GM10248 (cell line): ENCODE data around the gene MAP3K5.

ENCODE experiments used
- CTCF ChIA-PET: fragments of 300-600 bp; sonication (Branson Sonifier 250); formaldehyde crosslinking; extraction: SDS; loops from one replicate; lab custom pipeline; 2021; ENCODE audit warnings: antibody characterized with exemption; lab: Yijun Ruan, JAX
- POLR2A ChIA-PET: fragments of 350-650 bp; sonication (Branson Sonifier 250); formaldehyde crosslinking; extraction: SDS; loops from one replicate; lab custom pipeline; 2020; ENCODE audit warnings: antibody characterized with exemption; lab: Yijun Ruan, JAX
- DNase-seq: peaks from one replicate; pipeline ENCODE4 v3.0.0; 2012; ENCODE audit errors: extremely low spot score
- CTCF ChIP-seq: IDR thresholded peaks from 2 replicates; pipeline ENCODE4 v1.5.1; 2012; ENCODE audit warnings: mild to moderate bottlenecking, low read depth; ENCODE audit errors: extremely low read depth, missing control alignments, control extremely low read depth

The MAP3K5 gene

DNA sequence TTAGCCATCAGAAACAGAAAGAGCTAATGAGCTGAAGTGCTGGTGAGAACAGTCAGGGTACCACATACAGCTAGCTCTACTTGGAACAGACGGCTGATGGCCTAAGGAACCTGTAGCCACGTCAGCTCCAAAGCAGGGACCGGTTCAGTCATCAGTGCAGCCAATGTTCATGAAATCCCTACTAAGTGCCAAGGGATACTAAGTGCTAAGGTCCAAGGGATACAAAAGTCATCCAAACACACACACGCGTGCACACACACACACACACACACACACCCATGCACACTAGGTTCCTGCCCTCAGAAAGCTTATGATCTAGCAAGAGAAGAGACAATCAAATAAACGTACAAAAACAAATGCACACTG is 53.6 kb downstream of the MAP3K5 start:
- POLR2A ChIA-PET: interaction anchor here (0.5 to 2.2 kb wide), 2 partner anchors 32 to 53 kb away, joined by 5 to 6 read pairs; partner anchors contain the start of gene MAP3K5
- no peak for TF ChIP-seq CTCF
- CTCF ChIA-PET: interaction anchor here (0.6 to 5.9 kb wide), 11 partner anchors 9 to 95 kb away, joined by 3 to 28 read pairs (median 4); partner anchors contain the start of gene MAP3K5
- DNase-seq: no peak

DNA sequence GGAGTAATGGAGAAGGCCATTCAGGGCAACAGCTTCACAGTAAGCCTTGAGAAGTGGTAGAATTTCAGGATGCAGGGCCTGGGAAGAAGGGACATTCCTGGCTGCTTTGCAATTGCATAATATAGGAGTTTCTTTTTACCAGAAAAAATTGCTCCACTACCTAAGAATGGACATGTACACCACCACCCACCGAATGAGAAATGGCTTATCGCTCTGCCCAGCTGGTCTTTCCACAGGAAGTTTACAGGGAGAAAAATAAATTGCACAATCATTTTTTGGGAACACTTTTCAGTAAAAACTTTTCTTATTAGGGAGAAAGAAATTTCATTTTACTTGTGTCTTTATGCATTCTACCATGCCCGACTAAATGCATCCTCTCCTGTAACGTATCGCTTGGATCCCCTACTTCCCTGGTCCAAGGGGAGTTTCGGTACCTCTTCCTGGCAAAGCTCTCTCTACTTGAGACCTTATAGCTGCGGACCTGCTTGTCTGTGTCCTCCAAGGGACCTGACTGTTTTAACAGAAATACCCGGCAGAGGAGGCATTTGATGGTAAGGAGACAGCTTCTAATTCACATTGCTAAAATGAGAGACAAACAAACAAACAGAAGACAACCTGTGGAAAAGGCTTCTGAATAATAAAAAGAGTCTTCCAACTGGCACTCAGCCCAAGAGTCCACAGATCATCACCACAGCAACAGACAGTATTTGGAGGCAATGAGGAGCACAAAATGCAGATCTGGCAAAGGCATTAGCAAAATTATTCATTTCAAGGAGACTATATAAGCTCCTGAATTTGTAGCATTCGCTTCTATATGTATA is 54.2 kb downstream of the MAP3K5 start:
- CTCF ChIA-PET: interaction anchor here (0.6 to 5.9 kb wide), 12 partner anchors 10 to 94 kb away, joined by 3 to 28 read pairs (median 4); partner anchors contain the start of gene MAP3K5

GRCh38 chr6:136737374-136737844 is 54.9 kb downstream of the MAP3K5 start:
- ChIA-PET POLR2A (interaction anchor here (2.2 kb wide), 1 partner anchor 55 kb away, joined by 5 read pairs; the partner anchor contains the start of gene MAP3K5), CTCF (interaction anchor here (0.7 to 5.9 kb wide), 7 partner anchors 10 to 93 kb away, joined by 3 to 28 read pairs (median 3); partner anchors contain the start of gene MAP3K5)
- no peak for TF ChIP-seq CTCF
- no peak for DNase-seq

More for the DNA sequence above, 54.2 kb downstream of the MAP3K5 start:
- POLR2A ChIA-PET: interaction anchor here (0.5 to 2.2 kb wide), 2 partner anchors 31 to 54 kb away, joined by 5 to 6 read pairs; partner anchors contain the start of gene MAP3K5
- TF ChIP-seq CTCF: no peak
- no peak for DNase-seq

DNA sequence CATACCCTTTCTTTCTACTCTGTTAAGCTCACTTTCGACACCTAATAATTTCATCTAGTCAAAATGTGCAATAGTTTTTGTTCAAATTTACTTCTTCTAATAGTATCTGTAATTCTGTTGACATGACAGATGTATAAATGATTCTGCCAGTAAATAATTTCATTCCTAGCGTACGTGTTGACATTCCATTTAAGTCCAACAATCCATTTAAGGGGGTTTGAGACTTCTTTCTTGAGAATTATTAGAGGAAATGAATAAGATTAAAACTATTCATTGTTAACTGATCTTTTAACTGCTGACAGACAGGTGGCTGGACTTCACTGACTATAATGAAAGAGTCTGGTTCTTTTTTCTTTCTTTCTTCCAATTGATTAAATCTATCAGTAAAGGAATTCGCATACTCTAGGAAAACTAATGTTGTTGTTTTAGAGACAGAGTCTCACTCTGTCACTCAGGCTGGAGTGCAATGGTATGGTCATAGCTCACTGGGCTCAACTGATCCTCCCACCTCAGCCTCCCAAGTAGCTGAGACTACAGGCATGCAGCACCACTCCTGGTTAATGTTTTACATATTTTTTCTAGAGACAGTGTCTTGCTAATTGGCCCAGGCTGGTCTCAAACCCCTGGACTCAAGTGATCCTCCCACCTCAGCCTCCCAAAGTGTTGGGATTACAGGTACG is 55.9 kb downstream of the MAP3K5 start:
- ChIA-PET POLR2A (interaction anchor here (0.6 kb wide), 1 partner anchor 49 kb away, joined by 4 read pairs; no protein-coding TSS in a partner anchor), CTCF (interaction anchor here (1.0 to 5.9 kb wide), 8 partner anchors 11 to 92 kb away, joined by 3 to 28 read pairs (median 3); partner anchors contain the start of gene MAP3K5)
- TF ChIP-seq CTCF: no peak
- DNase-seq: no peak

DNA sequence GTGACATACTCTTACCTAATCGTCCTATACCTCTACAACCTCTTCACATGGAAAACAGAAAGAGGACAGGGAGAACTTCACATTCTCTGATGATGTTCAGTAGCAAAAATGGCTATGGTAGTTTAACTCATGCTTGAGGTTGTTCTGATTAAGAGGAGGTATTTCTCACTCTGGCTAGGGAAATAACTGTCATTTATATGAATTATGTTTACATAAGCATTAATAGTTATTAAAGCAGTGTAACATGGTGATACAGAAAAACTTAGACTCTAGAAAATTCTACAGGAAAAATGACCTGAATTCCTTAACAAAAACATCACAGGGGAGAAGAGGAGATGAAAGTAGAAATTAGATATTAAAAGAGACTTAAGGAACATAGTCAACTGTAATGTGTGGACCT is 57.3 kb downstream of the MAP3K5 start:
- no peak for TF ChIP-seq CTCF
- ChIA-PET CTCF (no interaction called here), POLR2A (no interaction called here)
- DNase-seq: no peak

DNA sequence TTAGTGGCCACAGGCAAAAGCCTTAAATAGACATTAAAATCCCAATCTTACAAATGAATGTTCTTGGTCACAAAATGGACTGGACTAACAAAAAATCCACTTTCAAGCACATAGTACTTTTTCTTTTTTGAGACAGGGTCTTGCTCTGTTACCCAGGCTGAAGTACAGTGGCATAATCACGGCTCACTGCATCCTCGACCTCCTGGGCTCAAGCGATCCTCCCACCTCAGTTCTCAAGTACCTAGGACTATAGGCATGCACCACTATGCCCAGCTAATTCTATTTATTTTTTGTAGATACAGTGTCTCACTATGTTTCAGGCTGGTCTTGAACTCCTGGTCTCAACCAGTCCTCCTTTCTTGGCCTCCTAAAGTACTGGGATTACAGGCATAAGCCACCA is 59.4 kb downstream of the MAP3K5 start:
- TF ChIP-seq CTCF: no peak
- DNase-seq: no peak
- ChIA-PET CTCF (interaction anchor here (1.4 to 6.3 kb wide), 5 partner anchors 13 to 89 kb away, joined by 3 to 54 read pairs (median 5); no protein-coding TSS in a partner anchor), POLR2A (no interaction called here)
